Measurements from ENCODE around the gene ZNF26.
"Not testable (repeated sequence)": the region's sequence is repeated elsewhere in the genome, so short reads cannot be mapped to it uniquely, and the experiment has no call there.

GRCh38 chr12:132936921-132937320 lies 49.2 kb upstream of the ZNF26 start:
- TF ChIP-seq CTCF (IDR thresholded peaks at IDR 0.05; ENCODE audit: low read depth, low read length); EZH2phosphoT487 (IDR thresholded peaks at IDR 0.05; ENCODE audit: low read depth): not testable (repeated sequence)
